Stimulated activated CD4-positive, alpha-beta T cell treated with anti-CD3 and anti-CD28 coated beads, Interleukin-12 subunit alpha, Interleukin-12 subunit beta, amount 100 ng/mL, for 48 hours (primary cell): ENCODE data around the gene NPVF.
A peak's percentile ranks its signal among the peaks of the same experiment; 100 is the strongest.

Experiments
- DNase-seq, 3 donors: peaks; one replicate each; pipeline ENCODE4 v3.0.0-alpha.2; 2020; ENCODE audit warnings: low read depth in 2 of 3, low spot score in 1 of 3

Gene NPVF

DNA sequence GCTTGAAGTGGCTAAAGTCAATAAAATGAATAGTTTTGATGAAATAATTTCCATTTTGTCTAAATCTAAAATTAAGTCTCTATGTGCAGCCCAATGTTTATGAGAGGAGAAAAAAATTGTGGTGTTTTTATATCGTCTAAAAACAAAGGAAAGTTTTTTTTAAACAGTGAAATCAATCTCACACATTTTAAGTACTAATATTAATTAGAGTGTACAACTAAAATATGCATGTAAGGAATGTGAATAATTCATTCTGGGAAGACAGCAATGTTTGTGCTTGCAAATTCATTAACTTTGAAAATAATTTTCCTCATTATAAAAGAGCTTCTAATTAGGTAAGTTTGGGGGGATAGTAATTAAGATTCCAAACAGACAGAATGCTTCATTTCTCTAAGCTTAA lies at the start of gene NPVF:
Gene NPVF (minus strand): TSS at position 101 of the 400 bp plus-strand sequence. CDS start 47 bp downstream, at position 54.
- no peak for DNase-seq

DNA sequence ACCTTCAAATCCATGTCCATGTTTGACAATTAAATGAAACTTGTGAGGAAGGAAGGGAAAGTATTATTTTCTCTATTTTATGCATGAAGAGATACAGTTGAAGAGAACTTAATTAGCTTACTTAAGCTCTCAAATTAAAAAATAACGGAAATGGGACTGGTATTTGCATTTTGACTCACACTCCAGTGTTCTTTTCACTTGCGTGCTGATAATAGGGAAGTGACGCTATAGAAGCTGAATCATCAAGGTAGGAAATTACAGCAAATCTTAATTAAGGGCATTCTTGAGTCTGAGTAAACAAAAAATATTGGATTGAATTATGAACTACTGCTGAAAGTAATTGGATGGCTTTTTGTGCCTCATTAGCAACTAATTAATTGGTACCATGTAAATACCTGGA lies 44.0 kb upstream of the NPVF start:
- DNase-seq: no peak

GRCh38 chr7:25263337-25263736 lies 35.1 kb upstream of the NPVF start:
- no peak for DNase-seq

DNA sequence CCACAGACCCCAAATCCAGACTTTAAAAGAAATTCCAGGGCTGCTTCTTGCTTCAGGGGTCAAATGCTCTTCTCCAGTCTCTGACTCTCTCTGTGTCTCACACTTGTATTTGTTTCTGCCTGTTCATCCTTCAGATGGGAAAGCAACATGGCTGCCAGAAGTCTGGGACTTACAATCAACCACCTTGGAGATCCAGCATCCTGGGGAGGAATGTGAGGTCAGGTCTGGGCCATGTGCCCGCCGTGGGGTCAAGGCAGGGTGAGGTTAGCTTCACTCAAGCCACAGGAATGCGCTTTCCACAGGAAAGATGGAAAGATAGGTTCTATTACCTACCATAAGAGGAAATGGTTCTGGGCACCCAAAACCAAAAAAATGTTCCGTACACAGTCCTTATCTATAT lies 34.3 kb upstream of the NPVF start:
- DNase-seq: no peak

- no peak for DNase-seq
These were observed 33.4 kb upstream of the NPVF start for GRCh38 chr7:25261545-25262140.

- DNase-seq: no peak
These were observed 32.7 kb upstream of the NPVF start for GRCh38 chr7:25260862-25261494.

DNA sequence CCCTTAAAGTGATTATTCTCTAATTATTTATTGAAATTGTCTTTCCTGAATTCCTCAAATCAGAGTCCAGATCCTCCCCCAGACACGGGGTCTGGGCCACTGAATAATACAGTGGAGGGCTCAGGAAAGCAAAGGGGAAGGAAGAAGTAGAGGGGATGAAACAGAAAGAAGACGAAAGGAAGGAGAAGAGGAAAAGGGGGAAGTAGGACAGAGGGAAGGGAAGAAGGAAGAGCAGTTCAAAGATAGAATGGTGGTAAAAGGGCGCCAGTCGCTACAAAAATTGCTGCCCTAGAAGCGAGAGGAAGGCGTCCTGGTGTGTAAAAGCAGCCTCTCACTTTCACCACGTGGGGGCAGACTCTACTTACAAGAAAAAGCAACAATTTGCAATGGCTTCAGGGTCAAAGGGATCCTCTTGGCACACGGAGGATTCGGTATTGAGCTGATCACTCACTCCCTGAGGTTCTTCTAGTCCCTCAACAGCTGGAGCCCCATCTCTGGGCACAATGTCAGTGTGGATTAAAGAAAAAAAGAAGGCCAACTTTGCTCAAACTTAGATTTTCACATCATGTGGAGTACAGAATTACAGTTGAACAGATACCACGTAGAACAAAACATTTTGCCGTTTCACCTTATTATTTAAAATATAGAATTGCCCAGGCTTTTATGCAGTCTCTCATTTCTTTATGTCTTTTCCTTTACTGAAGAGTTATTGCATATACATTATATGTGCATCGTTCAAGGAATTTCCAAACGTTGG lies 31.4 kb upstream of the NPVF start:
- DNase-seq: peak; percentile 37 to 70 (median 47)

DNA sequence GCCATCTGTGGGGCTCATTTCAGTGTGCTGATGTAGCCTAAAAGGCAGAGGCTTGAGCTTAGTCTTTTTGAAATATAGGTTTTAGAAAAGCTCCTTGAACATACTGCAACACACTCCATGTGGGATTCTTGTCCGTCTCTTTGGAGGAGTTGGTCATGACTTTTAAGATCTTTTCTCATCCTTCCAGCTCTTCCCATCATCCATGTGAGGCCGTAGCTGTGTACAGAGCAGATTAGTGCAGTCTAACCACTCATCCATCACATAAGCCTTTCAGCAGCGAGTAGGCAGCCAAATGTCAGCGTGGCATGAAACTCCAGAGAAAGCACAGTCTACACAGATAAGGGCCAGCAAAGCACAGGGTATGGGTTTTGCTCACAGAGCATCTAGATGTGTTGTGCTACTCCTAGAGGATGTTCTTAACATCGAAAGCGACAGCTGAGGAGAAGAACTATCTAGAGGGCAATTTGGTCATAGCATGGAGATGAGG lies 28.1 kb upstream of the NPVF start:
- no peak for DNase-seq

DNA sequence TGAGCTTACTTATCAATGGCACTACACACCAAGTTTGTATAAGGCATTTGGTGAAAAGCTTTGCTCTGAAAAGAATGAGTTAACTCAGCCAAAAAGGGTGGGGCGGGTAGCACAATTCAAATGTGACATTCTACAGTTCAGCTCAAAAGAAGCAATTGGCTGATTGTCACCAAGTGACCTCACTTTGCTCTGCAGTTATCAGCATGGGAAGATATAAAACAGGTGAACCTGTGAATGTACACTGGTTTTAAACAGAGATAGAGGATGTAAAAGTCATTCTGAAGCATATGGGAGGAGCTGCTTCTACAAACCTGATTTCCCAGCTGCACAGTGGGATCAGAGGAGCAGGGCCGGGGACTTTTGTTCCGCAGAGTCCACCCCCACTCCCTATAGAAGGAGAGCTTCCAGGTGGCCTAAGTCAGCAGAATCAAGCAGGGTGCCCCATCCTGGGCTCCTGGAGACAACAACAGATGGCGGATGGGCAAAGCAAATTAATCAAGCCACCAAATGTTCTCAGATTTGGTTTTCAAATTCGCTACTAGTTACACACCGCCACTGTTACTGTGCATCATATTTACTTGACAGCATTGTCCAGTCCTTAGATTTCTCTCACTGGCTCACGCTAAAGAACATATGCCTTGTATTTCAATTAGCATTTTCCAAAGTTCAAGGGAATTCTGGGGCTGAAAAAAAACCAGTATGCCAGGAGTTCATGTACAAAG lies 27.5 kb upstream of the NPVF start:
- no peak for DNase-seq

GRCh38 chr7:25254604-25255003 lies 26.3 kb upstream of the NPVF start:
- no peak for DNase-seq

- DNase-seq: no peak
These were observed 25.4 kb upstream of the NPVF start for GRCh38 chr7:25253714-25254113.

GRCh38 chr7:25250386-25250785 lies 22.1 kb upstream of the NPVF start:
- no peak for DNase-seq

- no peak for DNase-seq
These were observed 21.5 kb upstream of the NPVF start for GRCh38 chr7:25249772-25250171.

DNA sequence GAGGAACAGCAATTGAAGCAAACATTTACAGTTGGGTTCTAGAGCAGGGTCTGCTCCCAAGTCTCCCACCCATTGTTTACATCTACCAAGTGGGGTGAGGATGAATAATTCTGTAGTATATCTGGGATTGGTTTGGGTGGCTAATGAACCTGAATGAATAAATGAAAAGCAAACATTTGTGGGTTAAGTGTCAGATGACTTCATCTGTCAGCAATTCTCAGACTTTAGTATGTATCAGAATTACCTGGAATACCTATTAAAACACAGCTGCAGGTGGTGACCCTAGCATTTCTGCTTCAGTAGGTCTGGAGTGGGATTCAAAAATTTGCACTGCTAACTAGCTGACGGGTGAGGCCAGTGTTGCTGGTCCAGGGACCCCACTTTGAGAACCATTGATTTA lies 18.0 kb upstream of the NPVF start:
- DNase-seq: no peak

- DNase-seq: no peak
These were observed 16.2 kb upstream of the NPVF start for GRCh38 chr7:25244254-25245033.

- no peak for DNase-seq
These were observed 14.4 kb upstream of the NPVF start for GRCh38 chr7:25242678-25243077.

DNA sequence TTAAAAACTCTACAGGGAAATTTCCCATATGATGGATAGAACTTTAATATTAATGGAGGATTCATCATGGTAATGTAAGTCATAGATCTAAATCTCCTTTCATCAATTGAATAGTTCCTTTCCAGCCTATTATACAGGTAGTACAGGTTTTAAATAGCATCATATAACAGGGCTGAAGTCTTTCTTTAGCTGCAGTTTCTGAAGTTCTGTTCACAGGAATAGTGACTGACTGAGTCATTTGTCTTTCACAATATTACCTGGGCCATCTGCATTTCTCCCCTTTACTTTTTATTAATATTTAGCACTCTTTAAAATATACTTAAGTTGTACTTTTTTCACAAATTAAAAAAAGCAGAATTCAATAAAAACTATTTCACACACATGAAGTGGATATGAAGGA lies 12.6 kb upstream of the NPVF start:
- no peak for DNase-seq

- no peak for DNase-seq
These were observed 12.1 kb upstream of the NPVF start for GRCh38 chr7:25240340-25240739.

- no peak for DNase-seq
These were observed 11.6 kb upstream of the NPVF start for GRCh38 chr7:25239888-25240287.

DNA sequence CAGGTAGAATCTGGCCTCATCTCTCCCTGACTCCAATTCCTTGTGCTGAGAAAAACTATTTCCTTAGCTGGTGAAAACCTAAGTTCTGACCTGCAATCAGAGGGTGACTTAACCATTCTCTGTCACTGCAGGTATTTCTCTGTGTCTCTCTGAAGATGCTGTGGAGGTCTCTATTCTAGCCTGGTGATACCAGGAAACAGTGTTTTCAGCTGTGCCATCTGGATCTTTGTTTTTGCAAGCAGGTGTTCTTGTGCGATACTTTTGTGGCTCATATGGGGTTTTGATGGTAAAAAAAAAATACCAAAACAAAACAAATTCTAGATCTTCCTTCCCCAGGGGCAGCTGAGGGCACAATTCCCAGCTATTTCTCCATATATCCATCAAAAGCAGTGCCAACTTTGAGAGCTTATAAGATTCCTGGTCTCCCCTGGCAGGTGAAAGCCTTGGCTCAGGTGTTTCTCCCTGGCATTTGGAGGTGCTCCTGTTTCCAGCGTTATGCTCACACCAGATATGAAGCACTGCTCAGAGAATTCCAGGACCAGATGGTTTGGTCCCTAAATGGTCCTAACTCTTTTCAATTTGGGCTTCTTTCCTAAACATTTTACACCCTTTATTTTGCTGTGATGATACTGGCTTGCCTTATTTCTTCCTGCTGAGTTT lies 9.9 kb upstream of the NPVF start:
- DNase-seq: no peak
